GM18526 (cell line): ENCODE results near the gene OCEL1.

ENCODE experiments used
- POLR2A ChIP-seq: IDR thresholded peaks from 3 replicates; pipeline ENCODE4 v1.6.1; 2011; ENCODE audit not compliant: insufficient read length; ENCODE audit errors: extremely low read depth

OCEL1 gene

GRCh38 chr19:17244618-17245534 lies 18.9 kb downstream of the OCEL1 start:
- TF ChIP-seq POLR2A: no peak

DNA sequence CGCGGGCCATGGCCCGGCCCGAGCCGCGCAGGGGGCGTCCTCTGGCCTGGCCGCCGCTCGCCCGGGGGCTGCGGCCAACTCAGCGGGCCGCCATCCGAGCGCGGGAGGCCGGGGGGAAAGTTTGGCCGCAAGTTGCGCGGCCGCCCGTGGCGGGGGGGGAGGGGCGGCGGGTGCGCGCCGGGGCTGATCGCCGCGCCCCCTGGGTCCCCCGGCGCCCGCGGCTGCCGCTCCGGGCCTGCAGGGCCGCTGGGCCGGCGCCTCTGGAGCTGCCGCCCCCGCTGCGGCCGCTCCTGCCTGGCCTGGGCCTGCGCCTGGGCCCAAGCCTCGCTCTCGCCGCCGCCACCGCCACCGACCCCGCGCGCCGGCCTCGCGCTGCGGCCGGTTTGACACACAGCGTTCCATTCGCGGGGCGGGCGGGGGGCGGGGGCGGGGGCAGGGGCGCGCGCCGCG lies 19.5 kb downstream of the OCEL1 start, which contains the start of gene NR2F6:
TSS of gene NR2F6 (minus strand) at position 385 of the 450 bp plus-strand sequence. CDS start 699 bp downstream, outside the sequence.
- no peak for TF ChIP-seq POLR2A

- TF ChIP-seq POLR2A: no peak
Observed at GRCh38 chr19:17246681-17247425, 20.8 kb downstream of the OCEL1 start.

DNA sequence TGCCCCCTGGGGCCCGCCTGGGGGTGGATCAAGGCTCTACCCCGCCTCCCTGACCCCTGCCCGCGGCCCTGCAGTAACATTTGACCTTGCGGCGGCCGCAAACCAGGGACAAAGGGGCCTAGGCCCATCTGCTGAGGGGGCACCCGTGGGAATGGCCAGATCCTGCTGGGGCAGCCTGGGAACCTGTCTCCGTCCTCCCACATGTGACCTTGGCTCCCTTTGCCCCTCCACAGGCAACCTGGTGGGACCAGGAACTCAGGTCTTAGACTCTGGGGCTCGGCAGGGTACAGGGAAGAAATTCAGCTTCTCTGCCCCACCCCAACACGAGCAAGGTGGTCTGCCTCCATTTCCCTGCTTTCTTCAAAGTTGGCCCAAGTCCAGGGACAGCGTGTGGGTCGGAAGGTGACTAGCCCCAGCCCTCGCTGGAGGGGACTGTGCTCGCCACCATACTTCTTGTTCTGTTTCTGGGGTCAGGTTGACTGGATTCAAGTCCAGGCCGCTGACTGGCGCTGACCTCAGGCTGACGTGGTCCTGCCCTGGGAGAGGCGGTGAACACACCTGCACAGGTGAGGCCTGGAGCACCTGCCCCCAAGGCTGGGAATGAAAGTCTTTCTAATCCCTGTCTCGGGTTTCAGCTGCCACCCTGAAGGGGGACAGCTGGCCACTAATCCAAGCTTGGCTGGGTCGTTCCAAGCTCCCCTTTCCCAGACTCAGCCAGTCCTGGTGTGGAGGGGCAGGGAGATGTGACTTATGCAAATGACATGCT lies 22.2 kb downstream of the OCEL1 start:
- TF ChIP-seq POLR2A: no peak

- TF ChIP-seq POLR2A: no peak
Observed at GRCh38 chr19:17249887-17250548, 24.0 kb downstream of the OCEL1 start.

DNA sequence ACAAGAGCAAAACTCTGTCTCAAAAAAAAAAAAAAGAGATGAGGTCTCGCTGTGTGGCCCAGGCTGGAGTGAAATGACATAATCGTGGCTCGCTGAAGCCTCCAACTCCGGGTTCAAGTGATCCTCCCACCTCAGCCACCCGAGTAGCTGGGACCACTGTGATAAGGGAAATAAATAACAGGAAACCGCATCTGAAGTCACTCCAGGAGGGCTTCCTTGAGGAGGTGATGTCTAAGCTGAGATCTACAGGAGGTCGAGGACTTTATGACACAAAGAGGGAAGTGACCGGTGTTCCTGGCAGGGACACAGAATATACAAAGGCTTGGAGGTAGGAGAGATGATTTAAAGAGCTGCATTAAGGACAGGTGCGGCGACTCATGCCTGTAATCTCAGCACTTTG lies 28.6 kb downstream of the OCEL1 start:
- TF ChIP-seq POLR2A: no peak

DNA sequence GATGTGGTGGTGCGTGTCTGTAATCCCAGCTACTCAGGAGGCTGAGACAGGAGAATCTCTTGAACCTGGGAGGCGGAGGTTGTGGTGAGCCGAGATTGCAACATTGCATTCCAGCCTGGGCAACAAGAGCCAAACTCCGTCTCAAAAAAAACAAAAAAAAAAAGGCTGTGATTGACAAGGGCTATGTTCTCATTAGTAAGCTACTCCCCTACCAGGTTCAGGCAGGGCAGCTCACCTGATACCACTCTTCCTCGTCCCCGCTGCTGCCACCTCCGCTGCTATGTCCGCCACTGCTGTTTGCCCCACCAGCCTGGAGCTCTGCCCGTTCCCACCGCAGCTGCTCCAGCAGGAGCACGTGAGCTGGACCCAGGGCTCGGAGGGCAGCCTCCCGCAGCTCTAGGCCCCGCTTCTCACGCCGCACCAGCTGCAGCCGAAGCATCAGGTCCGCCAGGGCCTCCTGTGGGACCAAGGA lies 29.2 kb downstream of the OCEL1 start:
- TF ChIP-seq POLR2A: no peak

- no peak for TF ChIP-seq POLR2A
Observed at GRCh38 chr19:17256130-17256529, 30.1 kb downstream of the OCEL1 start.

GRCh38 chr19:17259118-17259780 lies 33.2 kb downstream of the OCEL1 start:
- TF ChIP-seq POLR2A: no peak

- TF ChIP-seq POLR2A: no peak
Observed at GRCh38 chr19:17259934-17260333, 33.9 kb downstream of the OCEL1 start.

DNA sequence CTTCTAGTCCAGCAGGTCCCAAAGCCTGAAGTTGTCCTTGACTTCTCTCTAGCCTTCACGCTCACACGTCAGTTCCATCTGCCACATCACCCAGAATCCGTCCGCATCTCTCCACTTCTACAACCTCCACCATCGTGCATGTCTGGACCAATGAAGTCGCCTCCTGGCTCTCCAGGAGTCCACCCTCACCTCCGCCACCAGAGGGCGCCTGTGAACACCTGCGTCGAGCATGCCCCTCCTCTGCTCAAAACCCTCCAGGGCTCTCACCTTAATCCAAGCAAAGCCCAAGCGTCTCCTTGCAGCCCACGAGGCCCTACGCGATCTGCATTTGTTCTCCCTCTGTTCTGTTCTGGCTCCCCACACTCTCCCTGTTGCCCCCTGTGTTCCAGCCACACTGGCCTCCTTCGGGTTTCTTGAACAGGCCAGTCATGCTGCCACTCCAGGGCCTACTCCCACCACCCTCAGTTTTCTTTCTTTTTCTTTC lies 34.9 kb downstream of the OCEL1 start:
- TF ChIP-seq POLR2A: no peak

- no peak for TF ChIP-seq POLR2A
Observed at GRCh38 chr19:17262557-17262956, 36.5 kb downstream of the OCEL1 start.

DNA sequence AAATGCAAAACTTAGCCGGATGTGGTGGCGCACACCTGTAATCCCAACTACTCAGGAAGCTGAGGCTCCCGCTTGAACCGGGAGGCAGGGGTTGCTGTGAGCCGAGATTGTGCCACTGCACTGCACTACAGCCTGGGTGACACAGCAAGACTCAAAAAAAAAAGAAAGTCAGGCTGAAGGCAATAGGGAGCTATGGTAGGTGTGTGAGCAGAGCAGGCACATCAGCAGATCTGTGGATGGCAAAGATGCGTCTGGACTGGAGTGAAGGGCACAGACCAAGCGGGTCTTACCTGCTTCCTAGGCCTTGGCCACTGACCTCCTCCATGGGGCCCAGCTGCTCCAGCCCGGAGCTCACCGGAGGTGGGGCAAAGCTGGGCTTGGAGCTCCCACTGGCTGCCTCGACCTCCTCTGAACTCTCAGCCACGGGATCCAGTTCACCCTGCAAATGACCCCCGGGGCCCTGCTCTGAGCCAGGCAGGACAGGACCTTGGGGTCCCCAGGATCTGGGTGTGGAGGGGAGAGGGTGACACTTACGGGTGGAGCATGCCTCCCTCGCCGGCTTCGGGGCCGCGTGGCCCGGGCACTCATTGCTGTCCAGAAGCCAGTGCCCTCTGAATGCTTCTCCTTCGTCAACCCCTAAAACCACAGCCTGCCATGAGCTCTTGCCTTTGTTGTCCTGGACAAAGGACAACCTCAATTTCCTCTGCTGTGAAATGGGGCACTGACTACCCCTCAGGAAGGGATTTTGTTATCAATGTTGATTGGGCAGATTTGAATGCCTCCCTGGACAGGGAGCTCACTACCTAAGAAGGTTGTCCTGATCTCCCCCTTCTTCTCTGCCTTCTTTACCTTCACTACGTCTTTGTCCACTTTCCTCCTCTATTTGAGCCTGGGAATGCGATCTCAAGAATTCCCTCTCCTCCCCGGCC lies 38.0 kb downstream of the OCEL1 start:
- no peak for TF ChIP-seq POLR2A
